Pancreas (tissue), 10 donors: Measurements from ENCODE around the gene SRPX2. TPM values are rescaled to one million over a fixed set of nuclear protein-coding genes. Genes with fewer than 3 reads are reported as not detected.

ENCODE experiments used
- ATAC-seq, 4 donors: fragments of 200-7000 bp; cut with Tn5 transposase; one replicate each; pipeline versions ENCODE4 v1.8.0 to v1.9.1; 2020; ENCODE audit warnings: mild to moderate bottlenecking in 4 of 4, moderate library complexity in 4 of 4
- DNase-seq, 6 donors: peaks; one replicate each; pipeline ENCODE4 v3.0.0-alpha.2; 2020
- FAIRE-seq: peaks from 2 replicates; lab custom pipeline; 2012; peaks lifted over from hg19 to GRCh38; lab: Jason Lieb, UNC
- H3K27ac ChIP-seq, 4 donors: fragments of 200-600 bp; sonication (generic); 1 replicate in 3 of 4; 2 replicates in 1 of 4; pipeline versions ENCODE4 v1.5.0 to v1.8.0; 2020
- H3K27me3 ChIP-seq, 4 donors: fragments of 200-600 bp; one replicate each; pipeline ENCODE4 v1.8.0; 2021
- H3K36me3 ChIP-seq, 3 donors: fragments of 200-600 bp; sonication (generic) in 1 of 3; one replicate each; pipeline versions ENCODE4 v1.5.0 to v1.8.0; 2020 to 2021
- H3K4me1 ChIP-seq, 3 donors: fragments of 200-600 bp; one replicate each; pipeline ENCODE4 v1.8.0; 2021
- H3K4me3 ChIP-seq, 4 donors: fragments of 200-600 bp; sonication (generic) in 2 of 4; one replicate each; pipeline versions ENCODE4 v1.5.0 to v1.8.0; 2020 to 2021
- H3K9me3 ChIP-seq, 4 donors: fragments of 200-600 bp; one replicate each; pipeline ENCODE4 v1.8.0; 2021
- CTCF ChIP-seq, 4 donors: fragments of 200-600 bp; sonication (generic) in 3 of 4; IDR thresholded peaks; one replicate each; pipeline versions ENCODE4 v1.5.0 to v1.8.0; 2021; ENCODE audit warnings: antibody characterized with exemption in 4 of 4
- WGBS, 2 donors: extraction: QIAGEN DNeasy Blood & Tissue Kit; methylation state at CpG; one replicate each; pipeline ENCODE4 v1.1.7; 2013; 5-methylcytosine and 5-hydroxymethylcytosine counted together
- intact Hi-C, 3 donors: fragments of 100-400 bp; cut with DNase I; formaldehyde crosslinking; loops; one replicate each; pipeline versions ENCODE4 v1.11.1 to v1.14.2; 2022
- polyA plus RNA-seq, 2 donors: library from polyadenylated mRNA; stranded (reverse); fragments of 200-250 nt; gene quantifications; one replicate each; pipeline ENCODE4 v1.2.3, GENCODE V29; 2013
- total RNA-seq, 6 donors: library from RNA; stranded (reverse); fragmentation: NEBNext Ultra II Directional in 4 of 6; extraction: Animal tissue kit (Norgen Biotek cat#: 25700) in 4 of 6; gene quantifications; one replicate each; pipeline versions ENCODE4 v1.2.1 to v1.2.4, GENCODE V29; 2021 to 2023
- donor health status: healthy with polysubstance abuse.
- donor health status: DM: no; HTN: no; CAD: no; lungs with moderate emphysema.
- donor health status: DM: no; HTN: no; CAD: no.
- donor health status: control.
- donor health status: control.
- donor health status: Bipolar disorder and iron deficiency.
- donor health status: DM: yes; HTN: yes; CAD: no.
- donor health status: DM: no; HTN: no; CAD: no.
- donor health status: DM: no; HTN: no; CAD: no.
- donor health status: DM: yes; HTN: yes; CAD: no.

SRPX2 gene
- total and polyA plus RNA-seq, 8 donors, result 0.98 to 13.1 (median 2.5) TPM

- DNase-seq, result no peak
- WGBS, 2 donors, result 76 to 83% methylated on average over 1 of the region's 1 CpG
- H3K9me3 ChIP-seq, result no peaks in the 10 kb centered on the region
- no peaks in the 10 kb centered on the region for H3K4me1 ChIP-seq
- no peak overlapping the region for H3K27ac ChIP-seq
- intact Hi-C loops, result no loop called here
- no peak for TF ChIP-seq CTCF (IDR thresholded peaks at IDR 0.05)
- H3K36me3 ChIP-seq, result no peaks in the 10 kb centered on the region
- no peak for FAIRE-seq
- H3K4me3 ChIP-seq, result no peak overlapping the region
- peaks cover 0 to 13% (median 0%) of the 10 kb centered on the region in 4 donors for H3K27me3 ChIP-seq
- no peak for ATAC-seq
These were observed 37.2 kb upstream of the SRPX2 start for GRCh38 chrX:100606753-100607152.

- ATAC-seq (no peak), FAIRE-seq (peak; percentile 26), DNase-seq (no peak)
- no peak overlapping the region for H3K4me3 ChIP-seq
- WGBS, 2 donors, result 12 to 13% methylated on average over 1 of the region's 1 CpG
- TF ChIP-seq CTCF (IDR thresholded peaks at IDR 0.05), result no peak
- H3K27me3 ChIP-seq, result peaks cover 0 to 16% (median 0%) of the 10 kb centered on the region in 4 donors
- H3K4me1 ChIP-seq, result no peaks in the 10 kb centered on the region
- intact Hi-C loops, result no loop called here
- no peaks in the 10 kb centered on the region for H3K9me3 ChIP-seq
- H3K36me3 ChIP-seq, result no peaks in the 10 kb centered on the region
- no peak overlapping the region for H3K27ac ChIP-seq
These were observed 34.4 kb upstream of the SRPX2 start for GRCh38 chrX:100609591-100609990.

- H3K27me3 ChIP-seq, result peaks cover 0 to 25% (median 2%) of the 10 kb centered on the region in 4 donors
These were observed 32.0 kb upstream of the SRPX2 start for GRCh38 chrX:100611951-100612350.

GRCh38 chrX:100615005-100615404 lies 29.0 kb upstream of the SRPX2 start:
- peak in 1 of 4 donors; percentile 16 for TF ChIP-seq CTCF (IDR thresholded peaks at IDR 0.05)
- no peak overlapping the region for H3K4me3 ChIP-seq
- DNase-seq (peak in 2 of 6 donors; percentile 10 to 13), FAIRE-seq (no peak), ATAC-seq (peak; percentile 28 to 92 (median 76))
- no peaks in the 10 kb centered on the region for H3K36me3 ChIP-seq
- H3K27ac ChIP-seq, result no peak overlapping the region
- H3K4me1 ChIP-seq, result no peaks in the 10 kb centered on the region
- WGBS, 2 donors, result 6 to 7% methylated on average over 3 of the region's 3 CpGs
- no peaks in the 10 kb centered on the region for H3K9me3 ChIP-seq
- peaks cover 0 to 18% (median 2%) of the 10 kb centered on the region in 4 donors for H3K27me3 ChIP-seq
- intact Hi-C loops, result no loop called here

More at GRCh38 chrX:100611951-100612350, 32.0 kb upstream of the SRPX2 start:
- TF ChIP-seq CTCF (IDR thresholded peaks at IDR 0.05), result no peak
- intact Hi-C loops, result no loop called here
- Histone ChIP-seq H3K4me1 (no peaks in the 10 kb centered on the region), H3K9me3 (no peaks in the 10 kb centered on the region), H3K36me3 (no peaks in the 10 kb centered on the region), H3K4me3 (no peak overlapping the region), H3K27ac (no peak overlapping the region)
- ATAC-seq (no peak), FAIRE-seq (no peak), DNase-seq (no peak)
- WGBS, 2 donors, result 63 to 64% methylated on average over 5 of the region's 5 CpGs

- no peaks in the 10 kb centered on the region for H3K9me3 ChIP-seq
- no peaks in the 10 kb centered on the region for H3K4me1 ChIP-seq
- WGBS, 2 donors, result 65 to 73% methylated on average over 4 of the region's 4 CpGs
- H3K27ac ChIP-seq, result no peak overlapping the region
- FAIRE-seq (no peak), DNase-seq (no peak), ATAC-seq (no peak)
- no peaks in the 10 kb centered on the region for H3K36me3 ChIP-seq
- no peak overlapping the region for H3K4me3 ChIP-seq
- H3K27me3 ChIP-seq, result no peaks in the 10 kb centered on the region
- TF ChIP-seq CTCF (IDR thresholded peaks at IDR 0.05), result no peak
- intact Hi-C loops, result no loop called here
These were observed 21.0 kb upstream of the SRPX2 start for GRCh38 chrX:100623001-100623400.
